ENCODE results near the gene SYP. TPM values are rescaled to one million over a fixed set of nuclear protein-coding genes. Genes with fewer than 3 reads are reported as not detected.
"Not testable (repeated sequence)": the region's sequence is repeated elsewhere in the genome, so short reads cannot be mapped to it uniquely, and the experiment has no call there.

SYP gene

DNA sequence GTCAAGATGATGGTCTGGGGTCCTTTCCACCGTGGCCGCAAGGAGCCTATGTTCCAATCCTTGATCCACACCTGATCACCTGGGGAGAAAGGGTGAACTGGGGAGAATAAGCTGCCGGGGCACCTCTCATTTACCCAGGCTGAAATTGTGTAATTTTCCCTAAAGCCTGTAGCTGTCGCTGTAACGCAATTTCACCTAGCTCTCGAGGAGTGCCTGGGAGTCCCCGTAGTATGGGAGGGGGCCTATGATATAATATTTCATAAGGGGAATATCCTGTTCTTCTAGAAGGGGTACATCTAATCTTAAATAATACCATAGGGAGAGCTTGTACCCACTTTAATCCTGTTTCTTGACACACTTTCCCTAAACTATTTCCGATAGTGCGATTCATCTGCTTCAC is 57.7 kb downstream of the SYP start:
- not testable (repeated sequence) for H4K8ac ChIP-seq (ENCODE audit: low read length); H3K18ac ChIP-seq (ENCODE audit: low read depth in 1 of 2, low read length in 2 of 2); H2BK15ac ChIP-seq (ENCODE audit: low read depth, poor library complexity, severe bottlenecking); H2BK5ac ChIP-seq (ENCODE audit: low read depth, low read length, poor library complexity, severe bottlenecking); H3K27me3 ChIP-seq (ENCODE audit: control insufficient read depth in 1 of 2, insufficient read depth in 1 of 2, low read length in 2 of 2); H3K36me3 ChIP-seq (ENCODE audit: control insufficient read depth in 1 of 2, insufficient read depth in 2 of 2, low read depth in 1 of 2, low read length in 2 of 2); H3K79me1 ChIP-seq (replicated peaks; ENCODE audit: low read length, poor library complexity, severe bottlenecking); H3K14ac ChIP-seq (ENCODE audit: low read length in 2 of 2); H2AK5ac ChIP-seq (ENCODE audit: low read length, severe bottlenecking); H3K27ac ChIP-seq (ENCODE audit: low read length, poor library complexity, severe bottlenecking); H3K4me3 ChIP-seq (ENCODE audit: insufficient read depth in 1 of 2, low read depth in 1 of 2, low read length in 2 of 2); H4K91ac ChIP-seq (ENCODE audit: low read length); H3K9ac ChIP-seq (ENCODE audit: low read length); H3K4me2 ChIP-seq (ENCODE audit: low read length, poor library complexity, severe bottlenecking); H2BK12ac ChIP-seq (ENCODE audit: low read length in 2 of 2); H2AFZ ChIP-seq (ENCODE audit: low read depth, low read length); H2BK120ac ChIP-seq (ENCODE audit: low read depth, low read length); H3K4me1 ChIP-seq (ENCODE audit: control insufficient read depth, insufficient read depth, low read depth, low read length); H3K23ac ChIP-seq (ENCODE audit: low read length in 2 of 2); H3K4ac ChIP-seq (ENCODE audit: low read depth in 1 of 2, low read length in 2 of 2)
- 93% methylated on average over 3 of the region's 9 CpGs for WGBS
- DNase-seq = peak; percentile 12
- peaks cover 21% of the 10 kb centered on the region for H3K9me3 ChIP-seq (ENCODE audit: control insufficient read depth, low read length)

DNA sequence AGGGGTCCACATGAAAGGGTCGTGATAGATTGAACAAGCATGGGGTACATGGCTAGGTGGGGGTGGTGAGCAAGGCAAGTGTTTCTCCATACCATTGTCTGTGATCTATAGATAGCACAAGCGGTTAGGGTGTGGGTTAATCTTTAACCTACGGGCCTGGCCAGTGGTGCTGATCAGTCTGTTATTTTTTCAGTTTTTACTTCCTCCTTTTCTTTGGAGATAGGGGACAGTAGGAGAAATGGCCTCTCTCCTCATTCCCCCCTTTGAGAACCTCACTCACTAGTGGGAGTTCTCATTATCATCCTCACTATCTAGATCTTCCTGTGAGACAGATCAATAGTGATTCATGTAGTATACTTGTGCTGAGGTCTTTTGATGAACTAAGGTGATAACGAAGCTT is 60.3 kb downstream of the SYP start:
- Histone ChIP-seq H2AFZ (ENCODE audit: low read depth, low read length) (no peak overlapping the region), H3K4me3 (ENCODE audit: insufficient read depth in 1 of 2, low read depth in 1 of 2, low read length in 2 of 2) (no peak overlapping the region), H3K4ac (ENCODE audit: low read depth in 1 of 2, low read length in 2 of 2) (no peak overlapping the region), H2BK120ac (ENCODE audit: low read depth, low read length) (no peak overlapping the region), H3K9ac (ENCODE audit: low read length) (no peak overlapping the region), H3K36me3 (ENCODE audit: control insufficient read depth in 1 of 2, insufficient read depth in 2 of 2, low read depth in 1 of 2, low read length in 2 of 2) (no peaks in the 10 kb centered on the region), H2BK12ac (ENCODE audit: low read length in 2 of 2) (no peak overlapping the region), H4K8ac (ENCODE audit: low read length) (no peak overlapping the region), H3K4me1 (ENCODE audit: control insufficient read depth, insufficient read depth, low read depth, low read length) (no peaks in the 10 kb centered on the region), H2AK5ac (ENCODE audit: low read length, severe bottlenecking) (no peak overlapping the region), H3K23ac (ENCODE audit: low read length in 2 of 2) (no peak overlapping the region), H2BK5ac (ENCODE audit: low read depth, low read length, poor library complexity, severe bottlenecking) (no peak overlapping the region), H3K18ac (ENCODE audit: low read depth in 1 of 2, low read length in 2 of 2) (no peak overlapping the region), H4K91ac (ENCODE audit: low read length) (no peak overlapping the region), H2BK15ac (ENCODE audit: low read depth, poor library complexity, severe bottlenecking) (no peak overlapping the region), H3K4me2 (ENCODE audit: low read length, poor library complexity, severe bottlenecking) (no peak overlapping the region), H3K27ac (ENCODE audit: low read length, poor library complexity, severe bottlenecking) (no peak overlapping the region), H3K79me1 (replicated peaks; ENCODE audit: low read length, poor library complexity, severe bottlenecking) (no peaks in the 10 kb centered on the region), H3K9me3 (ENCODE audit: control insufficient read depth, low read length) (peaks cover 21% of the 10 kb centered on the region), H3K27me3 (ENCODE audit: control insufficient read depth in 1 of 2, insufficient read depth in 1 of 2, low read length in 2 of 2) (no peaks in the 10 kb centered on the region), H3K14ac (ENCODE audit: low read length in 2 of 2) (no peak overlapping the region)
- DNase-seq = no peak
- WGBS = 91% methylated on average over 1 of the region's 4 CpGs

Small RNAs within 50 kb of the gene (small RNA-seq; reads per million reads assigned to genes)
- not detected for gene RN7SL262P (ENCODE audit: low read depth)

All from mesenchymal stem cell (in vitro differentiated cells and primary cell).